ENCODE data around the gene CDK2.

CDK2 gene

GRCh38 chr12:56014205-56014604, 47.6 kb downstream of the CDK2 start:
- DNase-seq (ENCODE audit: low spot score), result no peak

- no peak for DNase-seq (ENCODE audit: low spot score)
These were observed 50.6 kb downstream of the CDK2 start for GRCh38 chr12:56017181-56017580.

DNA sequence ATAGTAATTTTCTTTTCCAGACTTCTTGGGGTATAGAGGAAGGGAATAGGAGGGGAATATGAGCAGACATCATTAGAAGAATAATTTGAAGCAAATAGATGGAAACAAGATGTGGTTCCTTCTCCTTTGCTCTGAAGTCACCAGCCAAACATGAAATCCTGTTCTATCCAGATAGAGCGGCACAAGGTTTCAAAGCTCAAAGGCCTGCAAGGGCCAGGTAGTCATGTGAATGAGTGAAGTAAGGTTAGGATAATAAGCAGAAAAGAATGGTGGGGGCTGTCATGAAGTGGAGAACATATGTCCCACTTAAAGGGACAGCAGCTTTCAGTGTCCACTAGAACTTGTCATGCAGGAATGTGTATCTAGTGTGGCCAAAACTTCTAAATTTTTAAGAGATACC, 51.7 kb downstream of the CDK2 start:
- no peak for DNase-seq (ENCODE audit: low spot score)

DNA sequence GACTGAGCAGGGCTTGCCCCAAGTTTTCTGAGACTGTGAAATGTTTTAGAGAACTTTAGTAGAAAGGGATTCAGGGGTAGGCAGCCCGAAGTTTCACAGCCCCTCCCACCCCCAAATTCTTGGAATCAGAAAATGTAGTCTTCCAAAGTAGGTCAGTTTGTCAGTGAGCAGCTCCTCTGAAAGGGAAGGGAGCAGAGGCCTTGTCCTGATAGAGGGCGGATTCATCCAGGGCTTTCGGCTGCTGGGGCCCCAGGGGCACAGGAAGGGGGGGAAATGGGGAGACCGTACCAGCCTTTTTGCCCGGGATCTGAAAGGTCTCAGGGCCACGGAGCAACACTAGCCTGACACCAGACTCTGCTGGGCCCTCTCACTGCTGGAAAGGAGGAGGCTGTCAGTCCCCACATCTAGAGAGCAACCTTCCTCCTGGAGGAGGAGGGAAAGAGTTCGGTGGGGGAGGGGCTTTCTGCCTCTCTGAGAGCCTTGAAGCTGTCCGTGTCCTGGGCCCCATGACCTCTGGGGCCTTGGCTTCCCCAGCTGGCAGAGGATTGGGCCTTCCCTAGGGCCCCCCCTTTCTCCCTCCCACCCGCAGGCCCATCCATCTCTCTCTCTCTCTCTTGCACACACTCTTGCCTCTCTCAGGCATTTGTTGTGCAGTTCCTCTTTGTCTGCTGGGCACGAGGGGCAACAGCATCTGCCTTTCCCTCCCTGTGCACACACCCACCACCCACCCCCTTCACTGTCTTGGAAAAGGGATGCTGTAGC, 54.0 kb downstream of the CDK2 start, which contains the start of gene IKZF4:
IKZF4 (plus strand) TSS at position 621 of the 762 bp plus-strand sequence. CDS start 451 bp downstream, outside the sequence.
- DNase-seq (ENCODE audit: low spot score), result no peak

GRCh38 chr12:56021889-56022497, 55.4 kb downstream of the CDK2 start:
- no peak for DNase-seq (ENCODE audit: low spot score)
